HG03442 (cell line): ENCODE results near the gene MAP4K2.
"Not testable (repeated sequence)": the region's sequence is repeated elsewhere in the genome, so short reads cannot be mapped to it uniquely, and the experiment has no call there.

Source experiments
- ATAC-seq: cut with Tn5 transposase; IDR thresholded peaks from one replicate; pipeline ENCODE4 v1.9.1; 2021; ENCODE audit warnings: mild to moderate bottlenecking, moderate library complexity; ENCODE audit not compliant: unreplicated experiment

MAP4K2 gene

DNA sequence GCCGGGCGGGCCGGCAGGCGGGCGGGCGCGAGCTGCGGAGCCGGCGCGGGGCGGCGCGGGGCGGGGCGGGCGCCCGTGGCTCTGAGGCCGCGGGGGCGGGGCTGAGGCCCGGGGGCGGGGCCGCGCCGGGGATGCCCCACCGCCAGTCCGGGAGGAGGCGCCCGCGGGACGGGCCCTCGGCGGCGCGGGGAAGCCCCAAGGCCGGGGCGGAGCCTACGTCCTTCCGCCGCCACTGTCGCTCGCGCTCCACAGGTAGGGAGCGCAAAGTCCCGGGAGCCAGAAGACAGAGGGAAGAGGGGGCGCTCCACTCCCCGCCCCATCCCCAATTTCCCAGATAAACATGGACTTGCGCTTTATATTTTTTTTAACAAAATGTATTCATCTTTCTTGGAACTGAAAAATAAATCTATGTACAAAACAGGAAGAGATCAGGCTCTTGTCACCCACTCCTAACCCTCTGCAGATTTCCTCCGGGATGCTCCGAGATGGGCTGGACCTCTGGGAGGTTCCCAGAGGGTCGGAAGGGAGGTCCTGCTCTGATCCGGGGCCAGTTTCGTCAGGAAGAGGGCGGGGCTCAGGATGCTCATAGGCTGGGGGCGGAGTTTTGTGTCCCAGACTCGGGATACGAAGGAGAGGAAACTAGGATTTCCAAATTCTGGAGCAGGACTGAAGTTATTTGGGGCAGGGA is at the start of gene MAP4K2:
TSS of gene MAP4K2 (minus strand) at position 57 of the 688 bp plus-strand sequence. CDS start 65 bp downstream, outside the sequence.
- ATAC-seq: peak; percentile 49

DNA sequence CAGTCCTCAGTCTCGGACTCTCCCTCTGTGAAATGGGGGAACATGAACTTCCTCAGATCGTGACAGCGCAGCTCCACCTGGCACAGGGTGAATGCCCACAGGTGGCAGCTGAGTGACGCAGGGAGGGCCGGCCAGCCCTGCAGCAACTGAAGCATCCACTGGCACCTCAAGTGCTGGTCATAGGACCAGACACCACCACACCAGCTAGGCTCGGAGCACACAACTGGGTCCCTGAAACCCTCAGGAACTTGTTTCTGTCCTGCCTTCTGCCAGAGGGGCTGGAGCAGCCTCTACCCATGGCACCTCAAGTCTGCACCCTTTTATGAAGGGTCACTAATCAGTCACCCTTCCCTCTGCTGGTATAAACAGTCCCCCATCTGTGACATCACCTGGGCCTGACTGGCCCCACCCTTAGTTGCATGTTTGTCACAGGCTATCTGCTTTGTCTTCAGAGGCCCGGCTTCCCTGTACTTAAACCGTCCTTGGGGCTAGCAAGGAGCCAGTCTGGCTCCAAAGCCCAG is 48.9 kb upstream of the MAP4K2 start:
- no peak for ATAC-seq

DNA sequence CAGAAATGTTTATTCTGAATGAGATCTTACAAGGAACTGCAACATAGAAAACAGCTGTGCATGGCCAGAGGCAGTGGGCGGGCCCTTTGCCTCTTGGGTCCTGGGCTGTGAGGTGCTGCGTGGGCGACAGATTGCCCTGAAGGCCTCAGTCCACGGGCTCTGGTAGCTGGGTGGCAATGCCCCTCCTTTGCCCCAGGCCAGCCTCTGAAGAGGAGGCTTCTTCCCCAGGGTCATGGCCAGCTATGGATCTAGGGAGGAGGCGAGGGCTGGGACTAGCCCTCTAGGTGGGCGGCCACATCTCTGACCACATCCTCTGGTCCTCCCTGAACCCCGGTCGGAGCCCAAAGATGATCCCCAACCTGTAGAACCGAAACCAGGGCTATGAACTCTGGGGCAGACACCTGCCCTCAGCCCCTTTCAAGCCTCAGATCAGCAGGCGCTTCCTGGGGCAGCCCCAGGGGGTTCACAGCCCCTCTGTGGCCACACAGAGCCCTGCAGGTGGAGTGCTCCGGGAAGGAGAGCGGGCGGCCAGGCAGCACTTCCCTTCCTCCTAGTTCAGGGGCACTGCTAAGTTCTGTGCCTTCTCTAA is 48.1 kb upstream of the MAP4K2 start:
- ATAC-seq: peak; percentile 53

DNA sequence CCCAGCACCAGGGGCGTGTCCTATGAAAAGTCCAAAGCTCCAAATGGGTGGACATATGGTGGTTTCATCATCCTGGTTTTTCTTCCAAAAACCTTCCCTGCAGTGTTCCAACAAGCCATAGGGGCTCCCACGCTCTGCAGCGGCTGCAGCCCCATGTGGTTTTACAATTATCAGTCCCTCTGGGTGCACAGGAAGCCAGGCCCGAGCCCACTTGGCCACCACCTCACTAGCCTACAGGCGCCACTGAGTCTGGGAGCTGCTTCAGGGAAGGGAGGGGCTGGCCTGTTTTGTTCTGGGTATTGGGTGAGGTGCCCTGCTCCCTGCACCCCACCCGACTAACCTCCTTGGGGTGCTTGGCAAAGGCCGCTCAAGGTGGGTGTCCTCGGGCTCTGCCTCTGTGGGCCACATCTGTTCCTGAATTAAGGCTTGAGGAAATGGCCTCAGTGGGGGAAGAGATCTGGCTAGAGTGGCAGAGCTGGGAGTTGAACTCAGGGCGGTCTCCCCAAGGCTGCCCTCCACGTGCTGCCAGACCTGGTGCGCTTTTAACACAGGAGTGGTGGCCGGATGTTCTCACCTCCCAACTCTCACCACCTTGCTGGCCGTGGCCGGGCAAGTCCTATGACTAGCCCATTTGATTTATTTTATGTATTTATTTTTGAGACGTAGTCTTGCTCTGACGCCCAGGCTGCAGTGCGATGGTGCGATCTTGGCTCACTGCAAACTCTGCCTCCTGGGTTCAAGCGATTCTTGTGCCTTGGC is 46.8 kb upstream of the MAP4K2 start:
- ATAC-seq: no peak

DNA sequence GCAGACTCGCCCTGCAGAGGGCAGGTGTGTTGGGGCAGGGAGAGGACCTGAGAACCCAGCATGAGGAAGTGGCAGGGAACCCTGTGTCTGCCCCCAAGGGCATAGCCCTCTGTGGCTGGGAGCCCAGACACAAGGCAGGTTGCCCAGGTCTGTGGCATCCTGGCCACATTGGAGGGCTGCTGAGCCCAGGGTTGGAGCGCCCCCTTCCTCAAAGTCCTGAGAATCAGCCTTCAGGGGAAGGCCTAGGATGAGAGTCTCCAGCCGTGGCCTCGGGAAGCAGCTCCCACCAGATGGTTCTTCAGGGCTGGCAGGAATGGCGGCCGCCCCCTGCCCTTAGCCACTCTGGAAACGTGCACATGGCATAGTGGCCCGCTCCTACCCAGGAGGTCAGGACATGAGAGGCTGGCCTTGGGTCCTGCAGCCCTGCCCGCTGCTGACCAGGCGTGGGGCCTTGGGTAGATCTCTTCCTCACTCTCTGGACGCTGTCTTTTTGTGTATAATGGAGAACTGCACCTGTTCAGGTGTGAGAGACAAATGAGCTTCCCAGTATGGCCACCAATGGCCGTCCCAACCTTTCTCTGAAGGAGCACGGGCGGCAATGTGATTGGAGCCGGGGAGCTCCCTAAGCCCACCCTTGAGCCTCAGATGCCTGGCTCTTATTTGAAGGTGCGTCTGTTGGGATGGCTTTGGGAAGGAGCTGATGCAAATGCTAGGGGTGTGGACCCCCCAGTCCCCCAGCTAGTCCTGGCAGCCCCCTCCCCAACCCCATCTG is 46.0 kb upstream of the MAP4K2 start:
- no peak for ATAC-seq

DNA sequence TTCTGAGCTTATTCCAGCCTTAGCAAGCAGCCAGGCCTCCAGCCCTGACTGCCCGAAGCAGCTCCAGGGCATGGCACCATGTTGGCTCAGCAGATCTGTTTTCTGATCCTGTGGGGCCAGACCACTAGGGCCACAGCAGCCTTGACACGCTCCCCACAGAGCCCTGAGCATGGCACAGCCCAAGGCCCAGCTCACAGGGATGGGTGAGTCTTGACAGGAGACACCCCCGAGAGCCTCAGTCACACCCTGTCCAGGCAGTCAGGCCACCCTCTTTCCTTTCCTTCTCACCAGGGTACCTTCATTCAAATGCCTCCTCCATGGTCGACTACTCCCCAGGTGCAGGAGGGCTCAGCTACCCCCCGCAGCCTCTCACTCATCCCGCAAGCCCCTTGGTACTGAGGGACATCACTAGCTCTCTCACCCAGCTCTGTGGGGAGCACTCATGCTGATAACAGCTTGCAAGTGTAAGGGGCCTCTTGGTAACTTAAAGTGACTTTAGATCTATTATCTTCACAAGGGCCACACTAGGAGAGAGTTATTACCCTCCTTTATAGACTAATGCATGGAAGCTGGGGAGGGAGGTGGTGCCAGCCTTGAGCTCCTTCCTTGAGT is 45.3 kb upstream of the MAP4K2 start:
- ATAC-seq: no peak

DNA sequence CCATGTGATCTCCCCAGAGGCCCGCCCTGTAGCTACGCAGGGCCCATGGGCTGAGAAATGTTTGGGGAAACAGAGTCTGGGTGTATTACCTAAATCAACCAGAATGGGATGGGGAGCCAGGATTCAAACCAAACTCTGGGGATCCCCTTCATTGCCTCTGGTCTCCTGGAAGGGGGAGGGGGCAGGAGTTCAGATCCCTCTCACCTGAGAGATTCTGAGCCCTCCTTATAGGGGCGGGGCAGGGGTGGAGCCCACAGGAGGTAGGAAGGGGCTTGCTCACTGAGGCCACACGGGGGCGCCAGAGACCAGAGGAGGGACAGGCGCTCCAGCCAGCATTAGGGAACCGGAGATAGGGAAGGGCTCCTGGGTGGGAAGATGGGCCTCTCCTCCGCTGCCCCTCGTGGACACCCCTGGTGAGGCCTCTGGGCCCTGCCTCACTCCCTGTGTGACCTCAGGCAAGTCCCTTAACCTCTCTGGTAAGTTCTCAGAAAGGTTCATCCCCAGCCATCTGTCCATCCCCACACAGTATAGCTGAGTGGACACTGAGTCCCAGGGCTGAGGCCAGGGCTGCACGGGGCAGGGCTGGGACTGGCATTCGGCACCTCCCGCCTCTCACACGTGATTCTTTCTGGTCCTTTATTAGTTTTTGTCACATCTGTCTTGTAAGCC is 44.1 kb upstream of the MAP4K2 start:
- peak; percentile 23 for ATAC-seq

DNA sequence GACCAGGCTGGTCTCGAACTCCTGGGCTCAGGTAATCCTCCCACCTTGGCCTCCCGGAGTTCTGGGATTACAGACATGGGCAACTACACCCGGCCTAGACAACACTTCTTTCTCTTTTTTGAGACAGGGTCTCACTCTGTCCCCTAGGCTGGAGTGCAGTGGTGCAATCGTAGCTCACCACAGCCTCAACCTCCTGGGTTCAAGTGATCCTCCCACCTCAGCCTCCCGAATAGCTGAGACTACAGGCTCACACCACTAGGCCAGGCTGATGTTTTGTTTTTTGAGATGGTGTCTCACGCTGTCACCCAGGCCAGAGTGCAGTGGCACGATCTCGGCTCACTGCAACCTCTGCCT is 42.7 kb upstream of the MAP4K2 start:
- not testable (repeated sequence) for ATAC-seq

DNA sequence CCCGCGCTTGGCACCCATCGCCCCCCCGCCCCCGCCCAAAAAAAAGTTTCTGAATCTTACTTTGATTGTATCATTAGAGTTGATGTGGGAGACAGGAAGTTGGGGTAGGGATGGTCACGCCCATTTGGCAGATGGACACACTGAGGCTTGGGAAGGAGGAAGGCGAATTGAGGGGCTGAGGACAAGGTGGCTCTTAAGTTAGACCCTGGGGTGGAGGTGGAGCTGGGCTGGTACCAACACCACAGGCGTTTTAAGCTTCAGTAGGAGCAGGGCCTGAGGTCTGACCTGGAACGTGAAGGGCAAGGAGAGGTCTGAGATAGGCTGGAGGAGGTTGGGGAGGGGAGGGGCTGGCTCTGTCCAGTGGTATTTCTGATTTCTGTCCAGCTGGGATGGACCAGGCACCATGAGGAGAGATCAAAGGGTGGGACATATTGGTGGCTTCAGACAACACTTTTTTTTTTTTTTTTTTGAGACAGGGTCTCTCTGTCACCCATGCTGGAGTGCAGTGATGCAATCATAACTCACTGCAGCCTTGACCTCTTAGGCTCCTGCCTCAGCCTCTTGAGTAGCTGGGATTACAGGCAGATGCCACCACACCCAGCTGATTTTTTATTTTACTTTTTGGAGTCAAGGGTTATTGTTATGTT is 42.2 kb upstream of the MAP4K2 start:
- no peak for ATAC-seq

DNA sequence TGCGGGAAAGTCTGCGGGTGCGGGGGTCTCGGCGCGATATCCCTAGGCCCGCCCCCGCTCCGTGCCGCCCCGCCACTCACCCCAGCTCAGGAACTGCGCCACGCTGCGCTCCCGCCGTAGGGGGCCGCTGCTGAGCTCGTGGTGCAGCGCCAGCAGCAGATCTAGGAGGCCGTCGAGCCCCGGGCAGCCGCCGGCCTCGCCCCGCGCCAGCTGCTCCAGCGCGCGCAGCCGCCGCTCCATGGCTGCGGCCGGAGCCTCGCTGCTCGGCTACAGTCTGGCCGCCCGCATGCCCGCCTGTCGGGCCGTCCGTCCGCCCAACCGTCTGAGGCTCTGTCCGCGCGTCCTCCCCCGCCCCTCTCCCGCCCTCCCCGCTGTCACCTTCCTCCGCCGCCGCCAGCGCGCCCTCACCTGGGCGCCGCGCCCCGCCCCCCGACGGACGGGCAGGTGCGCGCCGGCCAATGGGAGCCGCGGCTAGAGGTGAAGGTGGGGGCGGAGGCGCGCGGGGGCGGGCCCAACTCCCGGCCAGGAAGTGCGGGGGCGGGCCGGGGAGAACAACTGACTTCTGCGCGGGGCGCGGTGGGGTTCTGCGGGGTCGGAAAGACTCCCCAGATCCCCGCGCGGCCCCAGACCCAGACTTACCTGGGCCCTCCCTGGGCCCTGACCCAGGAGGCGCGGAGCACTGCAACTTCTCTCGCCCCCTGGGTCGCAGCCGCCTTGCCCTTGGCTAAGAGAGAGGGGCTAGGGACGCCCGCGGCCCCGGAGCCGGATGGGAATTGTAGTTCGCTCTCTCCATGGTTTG is 41.5 kb upstream of the MAP4K2 start, which contains the start of gene CDC42BPG:
TSS of gene CDC42BPG (minus strand) at position 324 of the 799 bp plus-strand sequence. CDS start at position 240, 84 bp downstream.
- peak; percentile 37 for ATAC-seq

DNA sequence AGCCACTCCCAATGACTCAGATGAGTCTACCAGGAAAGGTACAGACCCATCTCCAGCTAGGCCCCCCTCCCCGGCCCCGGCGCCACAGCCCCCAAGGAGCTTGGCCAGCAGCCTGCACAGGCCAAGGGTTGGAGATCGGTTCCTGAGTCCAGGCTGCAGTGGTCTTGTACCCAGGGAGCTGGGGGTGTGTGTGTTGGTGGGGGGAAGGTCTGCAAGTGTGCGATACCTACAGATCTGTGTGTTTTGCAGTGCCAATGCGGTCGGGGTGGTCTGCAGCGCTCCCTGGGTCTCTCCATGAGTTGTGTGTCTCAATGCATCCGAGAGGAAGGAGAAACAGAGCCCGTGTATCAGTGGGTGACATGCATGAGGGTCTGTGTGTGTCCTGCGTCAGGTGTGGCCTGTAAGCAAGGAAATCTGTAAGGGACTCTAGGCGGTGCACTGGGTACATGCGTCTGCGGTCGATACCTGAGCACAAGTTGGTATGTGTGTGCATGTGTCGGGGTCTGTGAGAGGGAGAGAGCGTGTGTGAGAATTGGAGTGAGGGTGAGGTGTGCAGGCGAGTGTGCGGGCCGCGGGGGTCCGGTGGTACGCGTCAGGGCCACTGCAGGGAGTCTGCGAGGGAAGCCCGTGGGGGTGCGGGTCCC is 40.8 kb upstream of the MAP4K2 start:
- ATAC-seq: no peak

DNA sequence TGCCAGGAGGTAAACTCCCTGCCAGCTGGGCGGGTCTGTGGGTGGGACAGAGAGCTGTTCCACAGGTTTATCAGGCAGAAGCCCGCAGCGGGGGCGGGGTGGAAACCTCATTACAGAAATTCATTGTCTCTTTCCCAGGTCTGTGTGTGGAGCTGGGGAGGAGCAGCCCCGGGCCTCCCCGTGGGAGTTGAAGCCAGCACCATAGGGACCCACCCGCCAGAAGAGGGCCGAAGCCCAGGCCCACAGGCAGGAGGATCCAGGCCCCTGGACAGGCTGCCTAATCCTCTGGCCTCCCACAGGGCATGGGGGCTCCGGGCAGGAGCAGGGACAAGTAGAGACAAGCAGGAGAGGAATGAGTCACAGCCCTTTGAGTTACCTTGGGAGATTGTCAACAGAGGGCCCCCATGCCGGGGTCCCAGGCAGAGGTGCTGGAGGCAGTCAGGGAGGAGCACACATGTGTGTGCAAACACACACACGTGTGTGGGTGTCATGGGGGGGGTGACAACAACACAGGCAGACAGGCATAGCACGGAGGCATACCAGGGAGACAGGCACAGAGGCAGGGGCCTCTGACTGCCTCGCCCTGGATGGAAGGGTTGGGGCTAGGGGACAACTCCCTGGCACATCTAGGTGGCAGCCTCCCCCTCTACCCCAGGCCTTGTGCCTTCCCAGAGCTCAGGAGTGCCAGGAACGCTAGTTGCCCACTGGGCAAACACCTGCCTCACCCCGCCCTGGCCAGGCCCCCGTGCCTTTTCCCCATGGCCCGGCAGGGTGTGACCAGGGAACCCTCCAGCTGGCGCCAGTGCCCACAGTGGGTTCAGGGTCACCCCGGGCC is 40.1 kb upstream of the MAP4K2 start:
- ATAC-seq: no peak

DNA sequence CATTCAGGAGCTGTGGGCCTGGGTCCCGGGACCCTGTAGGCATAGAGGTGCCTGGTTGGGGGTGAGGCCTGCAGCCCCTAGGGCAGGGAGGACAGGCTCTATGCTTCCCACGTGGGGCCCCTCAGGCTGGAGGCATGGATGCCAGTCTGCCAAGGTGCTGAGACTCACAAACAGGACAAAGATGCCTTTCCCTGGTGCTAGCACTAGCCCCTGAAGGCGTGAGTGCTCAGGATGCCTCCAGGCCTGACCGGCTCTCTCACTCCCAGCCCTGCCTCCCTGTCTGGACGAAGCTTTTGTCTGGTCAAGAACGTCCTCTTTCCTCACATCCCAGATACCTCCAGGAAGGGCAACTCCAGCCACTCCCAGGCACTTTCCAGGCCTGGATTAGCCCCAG is 39.3 kb upstream of the MAP4K2 start:
- no peak for ATAC-seq

DNA sequence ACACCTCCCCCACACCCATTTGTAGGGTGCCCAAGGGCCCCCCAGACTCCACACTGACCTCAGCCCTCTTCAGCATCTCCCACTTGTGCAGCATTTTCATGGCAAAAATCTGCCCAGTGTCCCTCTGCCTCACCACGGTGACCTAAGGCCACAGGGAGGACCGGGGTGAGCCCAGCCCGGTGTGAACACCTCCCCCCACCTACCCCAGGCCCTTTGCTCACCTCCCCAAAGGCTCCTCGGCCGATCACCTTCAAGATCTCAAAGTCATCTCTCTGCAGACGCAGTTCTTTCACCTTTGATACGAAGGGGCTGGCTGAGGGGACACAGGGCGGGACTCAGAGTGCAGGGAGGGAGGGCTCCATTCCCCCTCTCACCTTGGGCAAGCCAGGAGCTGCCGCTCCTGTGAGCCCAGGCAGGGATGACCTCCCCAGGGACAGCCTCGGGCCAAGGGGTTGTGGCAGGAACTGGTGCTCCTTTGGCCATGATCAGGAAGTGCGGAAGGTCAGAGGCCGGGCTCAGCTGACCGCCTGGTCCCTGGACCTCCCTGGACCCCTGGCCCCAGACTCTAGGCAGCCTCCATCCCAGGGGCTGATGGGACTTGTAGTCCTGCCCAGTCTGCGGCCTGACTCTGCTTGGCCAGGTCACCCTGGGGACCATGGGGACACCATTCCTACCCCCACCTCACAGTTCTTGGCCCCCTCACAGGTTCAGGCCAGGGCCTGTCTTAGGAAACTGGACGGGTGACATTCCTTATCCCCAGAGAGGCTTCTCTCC is 38.8 kb upstream of the MAP4K2 start:
- ATAC-seq: no peak

DNA sequence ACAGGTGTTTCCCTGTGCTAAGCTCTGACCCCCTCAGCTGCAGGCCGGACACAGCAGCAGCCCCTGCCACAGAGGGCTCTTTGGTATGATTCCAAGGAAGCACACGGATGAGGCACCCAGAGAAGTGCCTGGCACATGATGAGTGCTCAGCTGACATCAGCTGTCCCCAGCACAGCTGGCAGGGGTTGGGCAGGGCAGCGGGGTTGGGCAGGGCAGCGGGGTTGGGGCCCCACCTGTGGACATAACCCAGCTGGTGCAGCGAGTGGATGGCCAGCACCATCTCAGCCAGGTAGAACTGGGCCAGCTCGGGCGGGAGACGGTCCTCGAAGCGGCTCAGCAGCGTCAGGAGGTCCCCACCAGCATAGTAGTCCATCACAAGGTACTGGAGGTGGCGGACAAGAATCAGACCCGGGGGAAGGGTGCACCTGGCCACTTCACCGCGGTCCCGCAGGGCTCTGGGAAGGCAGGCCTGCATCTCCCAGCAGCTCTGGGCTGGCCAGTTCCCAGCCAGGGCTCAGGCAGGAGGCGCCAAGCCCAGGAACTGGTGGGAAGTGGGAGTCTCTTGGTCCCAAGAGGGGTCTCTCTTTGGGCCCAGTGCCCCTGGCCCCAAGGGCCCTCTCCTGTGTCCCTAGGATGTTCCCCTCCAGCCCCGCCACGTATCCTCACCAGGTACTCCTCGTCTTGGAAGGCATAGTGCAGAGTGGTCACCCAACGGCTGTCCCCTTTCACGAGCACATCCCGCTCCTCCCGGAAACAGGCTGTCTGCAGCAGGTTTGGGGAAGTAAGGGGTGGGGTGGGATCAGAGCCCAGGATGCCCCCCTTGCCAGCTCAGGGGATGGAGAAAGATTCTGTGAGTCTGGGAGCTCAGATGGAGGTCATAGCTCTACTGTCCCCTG is 37.1 kb upstream of the MAP4K2 start:
- no peak for ATAC-seq

DNA sequence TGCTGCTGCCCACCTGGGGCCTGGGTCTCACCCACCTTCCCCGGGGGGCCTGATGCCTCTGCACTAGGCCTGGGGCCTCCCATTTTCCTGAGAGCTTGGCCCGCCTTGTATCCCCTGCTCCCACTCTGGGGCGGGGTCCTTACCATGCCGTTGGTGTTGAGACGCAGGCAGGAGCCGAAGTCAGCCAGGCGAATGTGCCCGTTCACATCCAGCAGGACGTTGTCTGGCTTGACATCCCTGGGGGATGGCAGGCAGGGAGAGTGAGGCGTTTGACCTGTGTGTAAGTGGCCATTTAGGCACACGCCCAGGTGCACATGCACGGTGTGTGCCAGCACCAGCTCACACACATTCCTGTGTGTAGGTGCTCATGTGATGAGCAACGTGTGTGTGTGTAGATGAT is 36.3 kb upstream of the MAP4K2 start:
- no peak for ATAC-seq
